DMS53 treated with DMSO at 0.1 percent for 48 hours (cell line): Measurements from ENCODE around the gene TMEM209.
A peak's percentile ranks its signal among the peaks of the same experiment; 100 is the strongest.
"Not testable (repeated sequence)": the region's sequence is repeated elsewhere in the genome, so short reads cannot be mapped to it uniquely, and the experiment has no call there.

Experiments
- DNase-seq: peaks from one replicate; lab custom pipeline; 2025; ENCODE audit not compliant: unreplicated experiment; lab: John Stamatoyannopoulos, UW

Gene TMEM209

GRCh38 chr7:130205084-130205947, at the start of gene TMEM209:
Gene TMEM209, minus strand, starts transcription at chr7:130205406. Its CDS starts 31 bp downstream, at chr7:130205375.
- peak; percentile 98 for DNase-seq

- no peak for DNase-seq
Measured at GRCh38 chr7:130254555-130254954, 49.3 kb upstream of the TMEM209 start.

GRCh38 chr7:130249626-130250025, 44.4 kb upstream of the TMEM209 start:
- not testable (repeated sequence) for DNase-seq

GRCh38 chr7:130248842-130249241, 43.6 kb upstream of the TMEM209 start:
- DNase-seq, result not testable (repeated sequence)

- not testable (repeated sequence) for DNase-seq
Measured at GRCh38 chr7:130246491-130246890, 41.3 kb upstream of the TMEM209 start.

GRCh38 chr7:130243486-130243885, 38.3 kb upstream of the TMEM209 start:
- not testable (repeated sequence) for DNase-seq

- peak; percentile 45 for DNase-seq
Measured at GRCh38 chr7:130242198-130243014, 37.2 kb upstream of the TMEM209 start.

- DNase-seq, result no peak
Measured at GRCh38 chr7:130240240-130240639, 35.0 kb upstream of the TMEM209 start.

- not testable (repeated sequence) for DNase-seq
Measured at GRCh38 chr7:130236361-130236760, 31.2 kb upstream of the TMEM209 start.

- DNase-seq, result no peak
Measured at GRCh38 chr7:130234078-130234477, 28.9 kb upstream of the TMEM209 start.

- DNase-seq, result no peak
Measured at GRCh38 chr7:130232209-130232608, 27.0 kb upstream of the TMEM209 start.

GRCh38 chr7:130231792-130232191, 26.6 kb upstream of the TMEM209 start:
- no peak for DNase-seq

GRCh38 chr7:130229981-130230380, 24.8 kb upstream of the TMEM209 start:
- DNase-seq, result not testable (repeated sequence)

- DNase-seq, result no peak
Measured at GRCh38 chr7:130228840-130229502, 23.8 kb upstream of the TMEM209 start.

GRCh38 chr7:130227883-130228575, 22.8 kb upstream of the TMEM209 start:
- no peak for DNase-seq

GRCh38 chr7:130226333-130226732, 21.1 kb upstream of the TMEM209 start:
- DNase-seq, result no peak

- DNase-seq, result not testable (repeated sequence)
Measured at GRCh38 chr7:130224923-130225322, 19.7 kb upstream of the TMEM209 start.

GRCh38 chr7:130224210-130224609, 19.0 kb upstream of the TMEM209 start:
- DNase-seq, result no peak

GRCh38 chr7:130223646-130224045, 18.4 kb upstream of the TMEM209 start:
- DNase-seq, result no peak

- no peak for DNase-seq
Measured at GRCh38 chr7:130221746-130222145, 16.5 kb upstream of the TMEM209 start.

GRCh38 chr7:130219871-130220270, 14.7 kb upstream of the TMEM209 start:
- no peak for DNase-seq
